ENCODE data around the gene OGFRL1.
"Not testable (repeated sequence)": the region's sequence is repeated elsewhere in the genome, so short reads cannot be mapped to it uniquely, and the experiment has no call there.

The OGFRL1 gene

DNA sequence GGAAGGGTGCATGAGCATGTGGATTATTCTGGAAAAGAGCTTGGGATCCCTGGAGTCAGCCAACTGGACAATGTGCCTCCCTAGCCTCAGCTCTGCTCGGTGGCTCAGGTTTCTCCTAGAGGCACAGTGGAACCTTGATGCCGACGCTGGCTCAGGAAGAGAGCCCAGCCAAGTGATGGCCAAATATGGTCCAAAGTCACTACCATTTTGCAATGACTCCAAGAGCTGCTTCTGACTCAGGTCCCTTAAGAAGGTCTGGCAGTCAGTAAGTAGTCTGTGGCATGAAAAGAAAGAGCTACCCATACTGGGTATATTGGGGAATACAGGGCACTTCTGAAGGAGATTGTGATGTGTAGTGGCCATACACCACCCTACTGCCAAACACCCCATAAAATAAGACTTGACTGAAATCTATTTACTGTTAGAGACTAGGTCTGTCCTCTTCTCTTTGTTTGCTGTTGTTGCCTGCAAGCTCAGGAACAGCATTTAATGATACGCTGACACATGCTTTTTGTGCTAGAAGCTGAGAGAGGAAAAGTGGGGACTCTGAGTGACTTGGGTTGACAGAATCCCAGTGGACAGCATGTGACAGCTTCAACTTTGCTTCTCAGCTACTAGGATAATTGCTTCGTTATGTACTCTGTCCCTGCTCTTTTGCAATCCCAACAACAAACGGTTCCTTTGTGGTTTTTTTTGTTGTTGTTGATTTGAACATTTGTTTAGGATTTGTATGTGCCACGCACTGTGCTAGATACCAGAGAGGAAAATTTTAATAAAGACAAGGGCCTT is 30.3 kb upstream of the OGFRL1 start:
- Histone ChIP-seq H4K20me1 (ENCODE audit: insufficient read depth, low read length) (no peaks in the 10 kb centered on the region), H3K79me2 (ENCODE audit: insufficient read depth, low read length) (no peaks in the 10 kb centered on the region), H3K9ac (ENCODE audit: low read length) (no peak overlapping the region), H3K27me3 (ENCODE audit: insufficient read depth, low read length) (no peaks in the 10 kb centered on the region), H3K36me3 (ENCODE audit: insufficient read depth, low read length) (no peaks in the 10 kb centered on the region), H3K9me2 (ENCODE audit: low read depth, low read length) (no peaks in the 10 kb centered on the region), H3K27ac (ENCODE audit: low read depth, low read length, poor library complexity, severe bottlenecking) (no peak overlapping the region), H3K4me3 (ENCODE audit: low read depth, low read length, poor library complexity, severe bottlenecking) (no peak overlapping the region), H3K4me1 (ENCODE audit: insufficient read depth, low read length, severe bottlenecking) (no peaks in the 10 kb centered on the region), H3K4me2 (ENCODE audit: low read length) (no peak overlapping the region), H3K9me3 (ENCODE audit: low read length) (no peaks in the 10 kb centered on the region), H3F3A (ENCODE audit: insufficient read depth, low read length) (no peaks in the 10 kb centered on the region), H2AFZ (ENCODE audit: low read length) (no peak overlapping the region)
- TF ChIP-seq EZH2 (IDR thresholded peaks at IDR 0.05; ENCODE audit: borderline replicate concordance, low read length) (no peak), CTCF (IDR thresholded peaks at IDR 0.05; ENCODE audit: low read length) (no peak)

- TF ChIP-seq CTCF (IDR thresholded peaks at IDR 0.05; ENCODE audit: low read length) (no peak), EZH2 (IDR thresholded peaks at IDR 0.05; ENCODE audit: borderline replicate concordance, low read length) (no peak)
- Histone ChIP-seq H3K4me3 (ENCODE audit: low read depth, low read length, poor library complexity, severe bottlenecking) (no peak overlapping the region), H3K9me3 (ENCODE audit: low read length) (no peaks in the 10 kb centered on the region), H3K79me2 (ENCODE audit: insufficient read depth, low read length) (no peaks in the 10 kb centered on the region), H3K9me2 (ENCODE audit: low read depth, low read length) (no peaks in the 10 kb centered on the region), H2AFZ (ENCODE audit: low read length) (no peak overlapping the region), H3K27ac (ENCODE audit: low read depth, low read length, poor library complexity, severe bottlenecking) (no peak overlapping the region), H3K27me3 (ENCODE audit: insufficient read depth, low read length) (no peaks in the 10 kb centered on the region; the same call in 1 of the 2 replicates), H3K36me3 (ENCODE audit: insufficient read depth, low read length) (no peaks in the 10 kb centered on the region), H3K4me1 (ENCODE audit: insufficient read depth, low read length, severe bottlenecking) (no peaks in the 10 kb centered on the region), H3F3A (ENCODE audit: insufficient read depth, low read length) (no peaks in the 10 kb centered on the region), H3K4me2 (ENCODE audit: low read length) (no peak overlapping the region), H3K9ac (ENCODE audit: low read length) (no peak overlapping the region), H4K20me1 (ENCODE audit: insufficient read depth, low read length) (no peaks in the 10 kb centered on the region)
These were observed 28.6 kb upstream of the OGFRL1 start for GRCh38 chr6:71259888-71260604.

DNA sequence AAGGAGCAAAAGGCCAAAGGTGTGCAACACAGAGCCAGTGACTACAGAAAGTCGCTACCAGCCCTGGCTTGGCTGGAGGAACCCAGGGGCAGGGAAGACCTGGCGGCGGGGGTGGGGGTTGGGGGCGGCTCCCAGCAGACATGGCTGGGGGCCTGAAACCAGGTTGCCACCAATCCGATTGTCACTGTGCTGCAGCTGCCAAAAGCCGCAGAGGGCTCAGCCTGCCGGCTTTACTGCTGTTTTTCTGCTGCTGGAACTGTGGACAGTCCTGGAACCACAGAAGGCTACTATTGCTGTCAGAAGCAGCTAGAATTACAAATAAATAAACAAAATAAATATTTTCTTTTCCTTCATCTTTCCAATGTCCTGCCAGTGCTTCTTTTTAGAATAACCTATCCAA is 25.7 kb upstream of the OGFRL1 start:
- H3K9me2 ChIP-seq (ENCODE audit: low read depth, low read length) = no peaks in the 10 kb centered on the region
- no peak overlapping the region for H3K4me2 ChIP-seq (ENCODE audit: low read length)
- H3K4me3 ChIP-seq (ENCODE audit: low read depth, low read length, poor library complexity, severe bottlenecking) = no peak overlapping the region
- no peaks in the 10 kb centered on the region for H3F3A ChIP-seq (ENCODE audit: insufficient read depth, low read length)
- no peaks in the 10 kb centered on the region for H3K9me3 ChIP-seq (ENCODE audit: low read length)
- H3K4me1 ChIP-seq (ENCODE audit: insufficient read depth, low read length, severe bottlenecking) = no peaks in the 10 kb centered on the region
- TF ChIP-seq EZH2 (IDR thresholded peaks at IDR 0.05; ENCODE audit: borderline replicate concordance, low read length) (no peak), CTCF (IDR thresholded peaks at IDR 0.05; ENCODE audit: low read length) (no peak)
- no peaks in the 10 kb centered on the region for H4K20me1 ChIP-seq (ENCODE audit: insufficient read depth, low read length)
- no peaks in the 10 kb centered on the region for H3K79me2 ChIP-seq (ENCODE audit: insufficient read depth, low read length)
- H3K9ac ChIP-seq (ENCODE audit: low read length) = no peak overlapping the region
- no peaks in the 10 kb centered on the region; the same call in 1 of the 2 replicates for H3K27me3 ChIP-seq (ENCODE audit: insufficient read depth, low read length)
- no peaks in the 10 kb centered on the region for H3K36me3 ChIP-seq (ENCODE audit: insufficient read depth, low read length)
- H3K27ac ChIP-seq (ENCODE audit: low read depth, low read length, poor library complexity, severe bottlenecking) = no peak overlapping the region
- H2AFZ ChIP-seq (ENCODE audit: low read length) = no peak overlapping the region

DNA sequence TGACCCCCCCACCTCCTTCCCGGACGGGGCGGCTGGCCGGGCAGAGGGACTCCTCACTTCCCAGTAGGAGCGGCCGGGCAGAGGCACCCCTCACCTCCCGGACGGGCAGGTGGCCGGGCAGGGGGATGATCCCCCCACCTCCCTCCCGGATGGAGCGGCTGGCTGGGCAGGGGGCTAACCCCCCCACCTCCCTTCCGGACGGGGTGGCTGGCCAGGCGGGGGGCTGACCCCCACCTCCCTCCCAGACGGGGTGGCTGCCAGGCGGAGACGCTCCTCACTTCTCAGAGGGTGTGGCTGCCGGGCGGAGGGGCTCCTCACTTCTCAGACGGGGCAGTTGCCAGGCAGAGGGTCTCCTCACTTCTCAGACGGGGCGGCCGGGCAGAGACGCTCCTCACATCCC is 22.2 kb upstream of the OGFRL1 start:
- not testable (repeated sequence) for H3K9me3 ChIP-seq (ENCODE audit: low read length); H3K4me3 ChIP-seq (ENCODE audit: low read depth, low read length, poor library complexity, severe bottlenecking); H3K9me2 ChIP-seq (ENCODE audit: low read depth, low read length); H2AFZ ChIP-seq (ENCODE audit: low read length); H3K4me2 ChIP-seq (ENCODE audit: low read length); H3K27ac ChIP-seq (ENCODE audit: low read depth, low read length, poor library complexity, severe bottlenecking); H3K9ac ChIP-seq (ENCODE audit: low read length); H3F3A ChIP-seq (ENCODE audit: insufficient read depth, low read length); H3K27me3 ChIP-seq (ENCODE audit: insufficient read depth, low read length); H3K4me1 ChIP-seq (ENCODE audit: insufficient read depth, low read length, severe bottlenecking); H4K20me1 ChIP-seq (ENCODE audit: insufficient read depth, low read length); H3K36me3 ChIP-seq (ENCODE audit: insufficient read depth, low read length); H3K79me2 ChIP-seq (ENCODE audit: insufficient read depth, low read length)
